Stomach (tissue), 4 donors: ENCODE data around the gene FRAS1.

Experiments used
- CTCF ChIP-seq, 7 experiments: fragments of 450-650 bp in 4 of 7; fragments of 200-600 bp in 3 of 7; sonication (generic) in 3 of 7; IDR thresholded peaks; one replicate each; pipeline ENCODE4 v1.5.1; 2016 to 2019; ENCODE audit warnings: antibody characterized with exemption in 7 of 7, control low read depth in 2 of 7, mild to moderate bottlenecking in 1 of 7
- EP300 ChIP-seq: sonication (generic); formaldehyde crosslinking; IDR thresholded peaks from one replicate; pipeline ENCODE4 v1.6.1; 2017; ENCODE audit warnings: antibody characterized with exemption
- POLR2A ChIP-seq, 4 donors: fragments of 450-650 bp; IDR thresholded peaks; one replicate each; pipeline ENCODE4 v1.6.1; 2016; ENCODE audit warnings: antibody characterized with exemption in 4 of 4, control low read depth in 2 of 4, mild to moderate bottlenecking in 1 of 4, moderate library complexity in 1 of 4
- POLR2AphosphoS5 ChIP-seq, 3 donors: sonication (generic); formaldehyde crosslinking; IDR thresholded peaks; one replicate each; pipeline ENCODE4 v1.6.1; 2016; ENCODE audit warnings: antibody characterized with exemption in 3 of 3

DNA sequence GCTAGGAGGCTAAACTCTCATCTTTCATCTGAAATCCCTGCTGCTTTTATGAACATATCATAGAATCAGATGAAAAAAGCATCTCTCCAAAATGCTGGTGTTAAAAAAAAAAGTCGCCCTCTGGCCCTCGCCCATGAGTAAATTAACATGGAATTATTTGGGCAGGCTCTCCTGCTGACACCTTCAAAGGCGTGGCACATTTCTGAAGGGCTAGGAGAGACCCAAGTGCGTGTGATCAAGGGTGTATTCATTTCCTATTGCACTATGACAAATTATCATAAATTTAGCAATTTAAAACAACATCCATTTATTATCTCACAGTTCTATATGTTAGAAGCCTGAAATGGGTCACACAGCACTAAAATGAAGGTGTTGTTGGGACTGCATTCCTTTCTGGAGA, 499.5 kb downstream of the FRAS1 start:
- TF ChIP-seq CTCF (IDR thresholded peaks at IDR 0.05) (no peak), POLR2AphosphoS5 (IDR thresholded peaks at IDR 0.05) (no peak), EP300 (no peak), POLR2A (IDR thresholded peaks at IDR 0.05) (no peak)
